ENCODE data around the gene SLC16A3. TPM values are rescaled to one million over a fixed set of nuclear protein-coding genes. Genes with fewer than 3 reads are reported as not detected.
"Not testable (repeated sequence)": the region's sequence is repeated elsewhere in the genome, so short reads cannot be mapped to it uniquely, and the experiment has no call there.

Gene SLC16A3
- total RNA-seq, 1 experiment from 2014 or later: 104 TPM

GRCh38 chr17:82204831-82205719, 23.8 kb upstream of the SLC16A3 start:
- peak; percentile 83 for DNase-seq (ENCODE audit: low read depth)

- peak; percentile 82 for DNase-seq (ENCODE audit: low read depth)
These were observed 22.9 kb upstream of the SLC16A3 start for GRCh38 chr17:82205720-82206508.

GRCh38 chr17:82210655-82211054, 18.2 kb upstream of the SLC16A3 start:
- not testable (repeated sequence) for DNase-seq (ENCODE audit: low read depth)

- peak; percentile 80 for DNase-seq (ENCODE audit: low read depth)
These were observed 16.3 kb upstream of the SLC16A3 start, which contains the start of gene CCDC57 for GRCh38 chr17:82212331-82213250. CCDC57 (minus strand) TSS chr17:82212842; CDS start chr17:82201944, 10,898 bp downstream.

GRCh38 chr17:82213251-82214011, 15.4 kb upstream of the SLC16A3 start:
- peak; percentile 87 for DNase-seq (ENCODE audit: low read depth)

GRCh38 chr17:82214012-82214628, 14.7 kb upstream of the SLC16A3 start:
- DNase-seq (ENCODE audit: low read depth): no peak

GRCh38 chr17:82215095-82215971, 13.5 kb upstream of the SLC16A3 start:
- DNase-seq (ENCODE audit: low read depth): no peak

GRCh38 chr17:82215972-82216300, 12.9 kb upstream of the SLC16A3 start:
- no peak for DNase-seq (ENCODE audit: low read depth)

- DNase-seq (ENCODE audit: low read depth): peak; percentile 95
These were observed 12.3 kb upstream of the SLC16A3 start for GRCh38 chr17:82216301-82217119.

- DNase-seq (ENCODE audit: low read depth): peak; percentile 92
These were observed 11.7 kb upstream of the SLC16A3 start for GRCh38 chr17:82217120-82217529.

- DNase-seq (ENCODE audit: low read depth): peak; percentile 96
These were observed 11.2 kb upstream of the SLC16A3 start for GRCh38 chr17:82217530-82218204.

- DNase-seq (ENCODE audit: low read depth): no peak
These were observed 10.3 kb upstream of the SLC16A3 start for GRCh38 chr17:82218349-82219075.

GRCh38 chr17:82219083-82219482, 9.8 kb upstream of the SLC16A3 start:
- DNase-seq (ENCODE audit: low read depth): no peak

GRCh38 chr17:82219753-82220709, 8.8 kb upstream of the SLC16A3 start:
- no peak for DNase-seq (ENCODE audit: low read depth)

- DNase-seq (ENCODE audit: low read depth): no peak
These were observed 7.4 kb upstream of the SLC16A3 start for GRCh38 chr17:82221341-82221902.

GRCh38 chr17:82222816-82223215, 6.0 kb upstream of the SLC16A3 start:
- DNase-seq (ENCODE audit: low read depth): no peak
